Amniotic stem cell (primary cell): Measurements from ENCODE around the gene GLCCI1.

Experiments
- DNase-seq: peaks from one replicate; lab custom pipeline; 2025; lab: John Stamatoyannopoulos, UW

GLCCI1 gene

GRCh38 chr7:8133188-8133848 is 164.7 kb downstream of the GLCCI1 start:
- no peak for DNase-seq

GRCh38 chr7:8134089-8134733 is 165.6 kb downstream of the GLCCI1 start:
- no peak for DNase-seq

GRCh38 chr7:8135417-8135816 is 166.8 kb downstream of the GLCCI1 start:
- DNase-seq, result no peak

GRCh38 chr7:8136051-8136730 is 167.6 kb downstream of the GLCCI1 start:
- DNase-seq, result no peak
